Sigmoid colon (tissue), 7 donors: ENCODE results near the gene CFAP46. TPM values are rescaled to one million over a fixed set of nuclear protein-coding genes. Genes with fewer than 3 reads are reported as not detected.
A peak's percentile ranks its signal among the peaks of the same experiment; 100 is the strongest.

Experiments
- DNase-seq: peaks from one replicate; pipeline ENCODE4 v3.0.0-alpha.2; 2019
- H3K27ac ChIP-seq, 4 donors: fragments of 200-600 bp; sonication (generic); one replicate each; pipeline ENCODE4 v1.5.1; 2016 to 2019; ENCODE audit warnings: mild to moderate bottlenecking in 1 of 4
- H3K27me3 ChIP-seq, 3 donors: fragments of 200-600 bp; sonication (generic); one replicate each; pipeline ENCODE4 v1.5.1; 2019; ENCODE audit warnings: mild to moderate bottlenecking in 1 of 3
- H3K36me3 ChIP-seq, 4 donors: fragments of 200-600 bp; sonication (generic); one replicate each; pipeline ENCODE4 v1.5.1; 2016 to 2019
- H3K4me1 ChIP-seq, 4 donors: fragments of 200-600 bp; sonication (generic); one replicate each; pipeline ENCODE4 v1.5.1; 2017 to 2019
- H3K4me3 ChIP-seq, 4 donors: fragments of 200-600 bp; sonication (generic); one replicate each; pipeline ENCODE4 v1.5.1; 2017 to 2019; ENCODE audit warnings: mild to moderate bottlenecking in 2 of 4, moderate library complexity in 1 of 4
- H3K9me3 ChIP-seq, 4 donors: fragments of 200-600 bp in 3 of 4; sonication (generic) in 3 of 4; one replicate each; pipeline versions ENCODE4 v1.5.1 to v1.6.1; 2013 to 2019
- CTCF ChIP-seq, 4 experiments: fragments of 450-650 bp in 3 of 4; fragments of 200-600 bp in 1 of 4; IDR thresholded peaks; one replicate each; pipeline ENCODE4 v1.5.1; 2016 to 2019; ENCODE audit warnings: antibody characterized with exemption in 4 of 4, mild to moderate bottlenecking in 3 of 4, moderate library complexity in 2 of 4
- EP300 ChIP-seq, 4 donors: sonication (generic); formaldehyde crosslinking; IDR thresholded peaks; one replicate each; pipeline ENCODE4 v1.6.1; 2017; ENCODE audit warnings: antibody characterized with exemption in 4 of 4
- POLR2A ChIP-seq, 2 donors: fragments of 450-650 bp; IDR thresholded peaks; one replicate each; pipeline ENCODE4 v1.6.1; 2016; ENCODE audit warnings: antibody characterized with exemption in 2 of 2, mild to moderate bottlenecking in 2 of 2, moderate library complexity in 2 of 2
- POLR2AphosphoS5 ChIP-seq, 4 donors: sonication (generic); formaldehyde crosslinking; IDR thresholded peaks; one replicate each; pipeline ENCODE4 v1.6.1; 2017; ENCODE audit warnings: antibody characterized with exemption in 4 of 4
- WGBS, 2 donors: extraction: QIAGEN DNeasy Blood & Tissue Kit; methylation state at CpG; one replicate each; pipeline ENCODE4 v1.1.7; 2013; 5-methylcytosine and 5-hydroxymethylcytosine counted together
- intact Hi-C: fragments of 100-400 bp; cut with DNase I; formaldehyde crosslinking; loops from one replicate; pipeline ENCODE4 v1.15.1; 2023
- polyA plus RNA-seq, 3 donors: library from polyadenylated mRNA; stranded (reverse); fragments of 200-250 nt; gene quantifications; one replicate each; pipeline ENCODE4 v1.2.3, GENCODE V29; 2013
- total RNA-seq, 4 donors: library from RNA; depleted of rRNA; stranded (reverse); fragments of >200 nt; gene quantifications; one replicate each; pipeline ENCODE4 v1.1.0, GENCODE V29; 2016
- donor health status: healthy with polysubstance abuse.
- donor health status: Bipolar disorder and iron deficiency.
- donor health status: healthy.

The CFAP46 gene
- total and polyA plus RNA-seq, 7 donors: 0.10 to 1.7 (median 0.38) TPM; not detected in 3

GRCh38 chr10:132972986-132973902, 30.9 kb upstream of the CFAP46 start:
- H3K36me3 ChIP-seq: no peaks in the 10 kb centered on the region
- 80 to 88% methylated on average over 28 of the region's 28 CpGs for WGBS, 2 donors
- no peaks in the 10 kb centered on the region for H3K4me1 ChIP-seq
- H3K27me3 ChIP-seq: peaks cover 3 to 71% (median 36%) of the 10 kb centered on the region in 3 donors
- intact Hi-C loops: no loop called here
- DNase-seq: peak; percentile 50
- no peak overlapping the region for H3K27ac ChIP-seq
- TF ChIP-seq EP300 (IDR thresholded peaks at IDR 0.05): no peak
- TF ChIP-seq POLR2AphosphoS5 (IDR thresholded peaks at IDR 0.05): no peak
- TF ChIP-seq CTCF (IDR thresholded peaks at IDR 0.05): no peak
- TF ChIP-seq POLR2A (IDR thresholded peaks at IDR 0.05): no peak
- no peak overlapping the region for H3K4me3 ChIP-seq
- H3K9me3 ChIP-seq: no peaks in the 10 kb centered on the region

GRCh38 chr10:132972149-132972985, 30.0 kb upstream of the CFAP46 start:
- Histone ChIP-seq H3K9me3 (no peaks in the 10 kb centered on the region), H3K4me3 (no peak overlapping the region), H3K27ac (no peak overlapping the region), H3K36me3 (no peaks in the 10 kb centered on the region), H3K4me1 (no peaks in the 10 kb centered on the region), H3K27me3 (peaks cover 3 to 72% (median 36%) of the 10 kb centered on the region in 3 donors)
- intact Hi-C loops: no loop called here
- DNase-seq: peak; percentile 52
- TF ChIP-seq POLR2AphosphoS5 (IDR thresholded peaks at IDR 0.05) (no peak), EP300 (IDR thresholded peaks at IDR 0.05) (no peak), POLR2A (IDR thresholded peaks at IDR 0.05) (no peak), CTCF (IDR thresholded peaks at IDR 0.05) (no peak)
- WGBS, 2 donors: 70 to 78% methylated on average over 26 of the region's 26 CpGs

- Histone ChIP-seq H3K9me3 (no peaks in the 10 kb centered on the region), H3K4me3 (no peak overlapping the region), H3K36me3 (no peaks in the 10 kb centered on the region), H3K4me1 (no peaks in the 10 kb centered on the region), H3K27me3 (peaks cover 3 to 78% (median 36%) of the 10 kb centered on the region in 3 donors), H3K27ac (no peak overlapping the region)
- 53 to 66% methylated on average over 24 of the region's 24 CpGs for WGBS, 2 donors
- intact Hi-C loops: no loop called here
- DNase-seq: peak; percentile 58
- TF ChIP-seq CTCF (IDR thresholded peaks at IDR 0.05) (no peak), EP300 (IDR thresholded peaks at IDR 0.05) (no peak), POLR2A (IDR thresholded peaks at IDR 0.05) (no peak), POLR2AphosphoS5 (IDR thresholded peaks at IDR 0.05) (no peak)
These were observed 29.2 kb upstream of the CFAP46 start for GRCh38 chr10:132971448-132972148.

- DNase-seq: peak; percentile 53
- intact Hi-C loops: no loop called here
- no peaks in the 10 kb centered on the region for H3K9me3 ChIP-seq
- no peaks in the 10 kb centered on the region for H3K4me1 ChIP-seq
- peaks cover 3 to 78% (median 36%) of the 10 kb centered on the region in 3 donors for H3K27me3 ChIP-seq
- 71 to 73% methylated on average over 22 of the region's 22 CpGs for WGBS, 2 donors
- H3K27ac ChIP-seq: no peak overlapping the region
- no peak overlapping the region for H3K4me3 ChIP-seq
- no peak for TF ChIP-seq EP300 (IDR thresholded peaks at IDR 0.05)
- no peak for TF ChIP-seq POLR2AphosphoS5 (IDR thresholded peaks at IDR 0.05)
- TF ChIP-seq CTCF (IDR thresholded peaks at IDR 0.05): no peak
- TF ChIP-seq POLR2A (IDR thresholded peaks at IDR 0.05): no peak
- no peaks in the 10 kb centered on the region for H3K36me3 ChIP-seq
These were observed 28.5 kb upstream of the CFAP46 start for GRCh38 chr10:132970641-132971438.
